Measurements from ENCODE around the gene PIP4P1. TPM values are rescaled to one million over a fixed set of nuclear protein-coding genes. Genes with fewer than 3 reads are reported as not detected.

PIP4P1 gene
- total RNA-seq, 1 donor from 2014 or later = 24.1 TPM

- DNase-seq (ENCODE audit: extremely low spot score in 2 of 2) = no peak
- no peak for TF ChIP-seq POLR2AphosphoS5 (IDR thresholded peaks at IDR 0.05; ENCODE audit: insufficient read depth in 1 of 2, low read depth in 1 of 2)
- TF ChIP-seq CTCF (IDR thresholded peaks at IDR 0.05) = no peak
- no peak for TF ChIP-seq POLR2A (IDR thresholded peaks at IDR 0.05)
- intact Hi-C loops (cut with DNase I) = no loop called here
- H3K36me3 ChIP-seq = peaks cover 0 to 37% of the 10 kb centered on the region in 2 donors
- no peaks in the 10 kb centered on the region for H3K9me3 ChIP-seq
- no peaks in the 10 kb centered on the region for H3K4me1 ChIP-seq
- no peak overlapping the region for H3K27ac ChIP-seq
- H3K27me3 ChIP-seq = no peaks in the 10 kb centered on the region
- no peak overlapping the region for H3K4me3 ChIP-seq
Observed at GRCh38 chr14:20476776-20477175, 15.5 kb upstream of the PIP4P1 start.

- Histone ChIP-seq H3K27ac (no peak overlapping the region), H3K9me3 (no peaks in the 10 kb centered on the region), H3K4me3 (no peak overlapping the region), H3K36me3 (peaks cover 0 to 37% of the 10 kb centered on the region in 2 donors), H3K27me3 (no peaks in the 10 kb centered on the region), H3K4me1 (peaks cover 11% of the 10 kb centered on the region)
- TF ChIP-seq POLR2AphosphoS5 (IDR thresholded peaks at IDR 0.05; ENCODE audit: insufficient read depth in 1 of 2, low read depth in 1 of 2) = no peak
- TF ChIP-seq CTCF (IDR thresholded peaks at IDR 0.05) = no peak
- TF ChIP-seq POLR2A (IDR thresholded peaks at IDR 0.05) = no peak
- no peak for DNase-seq (ENCODE audit: extremely low spot score in 2 of 2)
- intact Hi-C loops (cut with DNase I) = no loop called here
Observed at GRCh38 chr14:20472536-20473169, 11.4 kb upstream of the PIP4P1 start.

GRCh38 chr14:20470603-20470901 is 9.3 kb upstream of the PIP4P1 start:
- DNase-seq (ENCODE audit: extremely low spot score in 2 of 2) = no peak
- TF ChIP-seq CTCF (IDR thresholded peaks at IDR 0.05) = no peak
- TF ChIP-seq POLR2A (IDR thresholded peaks at IDR 0.05) = no peak
- TF ChIP-seq POLR2AphosphoS5 (IDR thresholded peaks at IDR 0.05; ENCODE audit: insufficient read depth in 1 of 2, low read depth in 1 of 2) = no peak
- Histone ChIP-seq H3K4me3 (peak overlapping the region; percentile 70 to 92), H3K27ac (peak overlapping the region; percentile 89), H3K9me3 (no peaks in the 10 kb centered on the region), H3K27me3 (no peaks in the 10 kb centered on the region), H3K4me1 (peaks cover 11% of the 10 kb centered on the region), H3K36me3 (peaks cover 0 to 24% of the 10 kb centered on the region in 2 donors)
- intact Hi-C loops (cut with DNase I) = no loop called here

- intact Hi-C loops (cut with DNase I) = loop anchor here (10.0 kb wide), 1 partner anchor 145 kb away; no protein-coding TSS in a partner anchor
- Histone ChIP-seq H3K27ac (peak overlapping the region; percentile 89), H3K27me3 (no peaks in the 10 kb centered on the region), H3K4me1 (peaks cover 11% of the 10 kb centered on the region), H3K9me3 (no peaks in the 10 kb centered on the region), H3K4me3 (peak overlapping the region; percentile 70 to 92), H3K36me3 (peaks cover 0 to 19% of the 10 kb centered on the region in 2 donors)
- DNase-seq (ENCODE audit: extremely low spot score in 2 of 2) = no peak
- no peak for TF ChIP-seq POLR2A (IDR thresholded peaks at IDR 0.05)
- no peak for TF ChIP-seq CTCF (IDR thresholded peaks at IDR 0.05)
- TF ChIP-seq POLR2AphosphoS5 (IDR thresholded peaks at IDR 0.05; ENCODE audit: insufficient read depth in 1 of 2, low read depth in 1 of 2) = no peak
Observed at GRCh38 chr14:20469890-20470602, 8.8 kb upstream of the PIP4P1 start.

All from vagina (tissue), 2 donors.